Inflammatory macrophage treated with lipopolysaccharide for 4 hours (primary cell): Measurements from ENCODE around the gene GCSAM.

Source experiments
- DNase-seq: peaks from one replicate; pipeline ENCODE4 v3.0.0-alpha.2; 2020

Gene GCSAM

GRCh38 chr3:112128843-112129727 is 4.0 kb downstream of the GCSAM start:
- DNase-seq = no peak

- peak; percentile 40 for DNase-seq
These were observed 5.2 kb downstream of the GCSAM start for GRCh38 chr3:112127522-112128494.

- no peak for DNase-seq
These were observed 6.5 kb downstream of the GCSAM start for GRCh38 chr3:112126511-112126911.

- DNase-seq = no peak
These were observed 8.0 kb downstream of the GCSAM start for GRCh38 chr3:112124907-112125607.

GRCh38 chr3:112123548-112123947 is 9.5 kb downstream of the GCSAM start:
- DNase-seq = no peak

- no peak for DNase-seq
These were observed 10.2 kb downstream of the GCSAM start for GRCh38 chr3:112122870-112123269.

- DNase-seq = no peak
These were observed 11.2 kb downstream of the GCSAM start for GRCh38 chr3:112121577-112122547.

- DNase-seq = no peak
These were observed 12.8 kb downstream of the GCSAM start for GRCh38 chr3:112119962-112120836.

- DNase-seq = peak; percentile 38
These were observed 15.0 kb downstream of the GCSAM start for GRCh38 chr3:112117841-112118571.

- no peak for DNase-seq
These were observed 15.6 kb downstream of the GCSAM start for GRCh38 chr3:112117415-112117814.

- DNase-seq = no peak
These were observed 16.3 kb downstream of the GCSAM start for GRCh38 chr3:112116748-112117186.

GRCh38 chr3:112115806-112116383 is 17.2 kb downstream of the GCSAM start:
- no peak for DNase-seq

GRCh38 chr3:112115161-112115739 is 17.8 kb downstream of the GCSAM start:
- no peak for DNase-seq

GRCh38 chr3:112114576-112115160 is 18.4 kb downstream of the GCSAM start:
- no peak for DNase-seq

GRCh38 chr3:112111785-112112402 is 21.2 kb downstream of the GCSAM start:
- DNase-seq = peak; percentile 64

- no peak for DNase-seq
These were observed 23.7 kb downstream of the GCSAM start for GRCh38 chr3:112109322-112109721.

GRCh38 chr3:112104774-112105173 is 28.3 kb downstream of the GCSAM start:
- DNase-seq = no peak

- DNase-seq = no peak
These were observed 31.1 kb downstream of the GCSAM start for GRCh38 chr3:112101916-112102315.
